Right lobe of liver (tissue), 6 donors: Measurements from ENCODE around the gene TTC28. TPM values are rescaled to one million over a fixed set of nuclear protein-coding genes. Genes with fewer than 3 reads are reported as not detected.

ENCODE experiments used
- ATAC-seq, 4 donors: fragments of 200-7000 bp; cut with Tn5 transposase; one replicate each; pipeline ENCODE4 v1.9.1; 2020; ENCODE audit warnings: mild to moderate bottlenecking in 4 of 4, moderate library complexity in 4 of 4
- DNase-seq, 3 donors: peaks; one replicate each; pipeline ENCODE4 v3.0.0-alpha.2; 2020
- H3K27ac ChIP-seq, 3 donors: fragments of 200-600 bp; one replicate each; pipeline ENCODE4 v1.8.0; 2022
- H3K27me3 ChIP-seq, 2 donors: fragments of 200-600 bp; one replicate each; pipeline ENCODE4 v1.8.0; 2022
- H3K36me3 ChIP-seq, 4 donors: fragments of 200-600 bp; sonication (generic) in 1 of 4; one replicate each; pipeline versions ENCODE4 v1.5.1 to v1.8.0; 2017 to 2022; ENCODE audit warnings: control low read depth in 1 of 4
- H3K4me1 ChIP-seq, 4 donors: fragments of 200-600 bp; sonication (generic) in 1 of 4; one replicate each; pipeline versions ENCODE4 v1.5.1 to v1.8.0; 2017 to 2022; ENCODE audit warnings: control low read depth in 1 of 4
- H3K4me3 ChIP-seq, 3 donors: fragments of 200-600 bp; one replicate each; pipeline ENCODE4 v1.8.0; 2022
- H3K9me3 ChIP-seq, 4 donors: fragments of 200-600 bp; sonication (generic) in 1 of 4; one replicate each; pipeline versions ENCODE4 v1.5.1 to v1.8.0; 2017 to 2022; ENCODE audit warnings: control low read depth in 1 of 4
- CTCF ChIP-seq, 4 donors: fragments of 200-600 bp in 3 of 4; fragments of 450-650 bp in 1 of 4; IDR thresholded peaks; one replicate each; pipeline versions ENCODE4 v1.5.1 to v1.8.0; 2016 to 2022; ENCODE audit warnings: antibody characterized with exemption in 4 of 4, mild to moderate bottlenecking in 2 of 4
- POLR2A ChIP-seq: fragments of 450-650 bp; IDR thresholded peaks from one replicate; pipeline ENCODE4 v1.6.1; 2017; ENCODE audit warnings: antibody characterized with exemption, mild to moderate bottlenecking
- WGBS: methylation state at CpG from one replicate; pipeline ENCODE4 v1.1.6; 2018; ENCODE audit warnings: low coverage, low lambda C conversion rate; ENCODE audit not compliant: insufficient coverage; ENCODE audit errors: missing lambda C conversion rate; 5-methylcytosine and 5-hydroxymethylcytosine counted together
- intact Hi-C, 2 donors: fragments of 100-400 bp; cut with DNase I; formaldehyde crosslinking; loops; one replicate each; pipeline versions ENCODE4 v1.11.2 to v1.14.1; 2022
- total RNA-seq, 6 experiments: library from RNA; depleted of rRNA in 2 of 6; stranded (reverse); fragments of >200 nt in 2 of 6; fragmentation: NEBNext Ultra II Directional in 3 of 6; extraction: Animal tissue kit (Norgen Biotek cat#: 25700) in 3 of 6; gene quantifications; one replicate each; pipeline versions ENCODE4 v1.1.0 to v1.2.4, GENCODE V29; 2016 to 2023
- donor health status: DM: no; HTN: yes; CAD: no.
- donor health status: DM: no; HTN: no; CAD: no.
- donor health status: DM: no; HTN: no; CAD: no.
- donor health status: DM: no; HTN: yes; CAD: no.
- donor health status: DM: no; HTN: yes; CAD: no.

Gene TTC28
- total RNA-seq, 6 experiments from 2014 or later = 9.4 to 38.3 (median 15.0) TPM

GRCh38 chr22:28005513-28005912 lies 674.1 kb downstream of the TTC28 start:
- ATAC-seq (no peak), DNase-seq (no peak)
- no peaks in the 10 kb centered on the region for H3K36me3 ChIP-seq
- H3K27me3 ChIP-seq = no peaks in the 10 kb centered on the region
- no peaks in the 10 kb centered on the region for H3K9me3 ChIP-seq
- H3K4me1 ChIP-seq = peaks cover 0 to 11% (median 5%) of the 10 kb centered on the region in 4 donors
- no peak overlapping the region for H3K27ac ChIP-seq
- WGBS = 83% methylated on average over 3 of the region's 6 CpGs
- TF ChIP-seq CTCF (IDR thresholded peaks at IDR 0.05) (no peak), POLR2A (no peak)
- intact Hi-C loops = loop anchor here (5.0 to 10.0 kb wide), 4 partner anchors 81 to 201 kb away; partner anchors contain the start of gene MN1 (in 1 of the 2)
- H3K4me3 ChIP-seq = no peak overlapping the region

DNA sequence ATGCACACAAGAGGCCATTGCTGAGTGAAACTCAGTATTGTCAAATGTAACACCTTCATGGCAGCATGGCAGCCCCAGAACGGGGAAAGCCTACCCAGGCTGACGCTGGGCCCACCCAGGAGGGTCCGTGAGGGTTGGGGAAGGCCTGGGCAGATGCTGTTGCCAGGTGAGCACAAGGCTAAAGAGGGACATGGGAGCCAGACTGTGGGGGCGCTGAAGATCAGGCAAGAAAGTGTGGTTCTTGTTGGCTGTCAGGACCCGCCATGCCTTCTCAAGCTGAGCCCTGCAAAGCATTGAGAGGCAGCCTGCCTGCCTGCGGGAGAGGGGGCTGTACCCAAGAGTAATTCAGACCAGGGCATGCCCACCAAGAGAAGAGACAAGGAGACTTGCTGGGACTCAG lies 675.6 kb downstream of the TTC28 start:
- Histone ChIP-seq H3K4me1 (peaks cover 0 to 11% (median 5%) of the 10 kb centered on the region in 4 donors), H3K36me3 (no peaks in the 10 kb centered on the region), H3K4me3 (no peak overlapping the region), H3K9me3 (no peaks in the 10 kb centered on the region), H3K27me3 (no peaks in the 10 kb centered on the region), H3K27ac (no peak overlapping the region)
- intact Hi-C loops = loop anchor here (10.0 kb wide), 3 partner anchors 79 to 199 kb away; partner anchors contain the start of gene MN1 (in 1 of the 2)
- TF ChIP-seq POLR2A (no peak), CTCF (IDR thresholded peaks at IDR 0.05) (no peak)
- DNase-seq (no peak), ATAC-seq (no peak)
- 100% methylated on average over 1 of the region's 6 CpGs for WGBS

DNA sequence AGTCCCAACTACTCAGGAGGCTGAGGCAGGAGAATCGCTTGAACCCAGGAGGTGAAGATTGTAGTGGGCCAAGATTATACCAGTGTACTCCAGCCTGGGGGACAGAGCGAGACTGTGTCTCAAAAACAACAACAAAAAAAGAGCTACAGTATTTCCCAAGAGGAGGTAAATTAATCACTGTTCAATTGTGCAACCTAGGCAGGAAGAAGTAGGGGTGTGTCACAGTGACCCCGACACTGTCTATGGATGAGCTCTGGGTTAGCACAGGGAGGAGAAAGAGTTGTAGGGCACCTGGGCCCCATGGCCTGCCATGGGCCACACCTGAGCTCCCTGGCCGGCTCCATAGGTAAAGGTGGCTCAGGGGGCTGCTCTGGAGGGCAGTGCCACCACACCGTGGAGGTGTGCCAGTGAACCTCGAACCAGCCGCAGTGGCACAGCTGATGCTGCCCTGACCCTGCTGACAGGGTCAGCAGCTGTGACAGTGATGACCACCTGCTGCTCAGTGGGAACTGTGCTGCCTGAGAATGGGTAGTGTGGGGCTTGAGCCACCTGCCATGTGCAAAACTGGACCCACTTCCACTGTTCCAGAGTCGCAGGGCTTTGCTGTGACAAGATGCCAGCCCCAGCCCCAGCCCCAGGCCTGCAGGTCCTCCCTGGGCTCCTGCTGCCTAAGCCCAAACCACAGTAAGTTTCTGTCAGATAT lies 676.6 kb downstream of the TTC28 start:
- Histone ChIP-seq H3K9me3 (no peaks in the 10 kb centered on the region), H3K27me3 (no peaks in the 10 kb centered on the region), H3K27ac (peak overlapping the region in 1 of 3 donors; percentile 52), H3K4me1 (peaks cover 0 to 11% (median 5%) of the 10 kb centered on the region in 4 donors), H3K4me3 (no peak overlapping the region), H3K36me3 (no peaks in the 10 kb centered on the region)
- DNase-seq = no peak
- peak in 1 of 4 donors; percentile 1 for TF ChIP-seq CTCF (IDR thresholded peaks at IDR 0.05)
- no peak for TF ChIP-seq POLR2A
- intact Hi-C loops = loop anchor here (10.0 kb wide), 3 partner anchors 78 to 198 kb away; partner anchors contain the start of gene MN1 (in 1 of the 2)
- ATAC-seq = peak; percentile 42 to 60 (median 45)
- WGBS = 33% methylated on average over 2 of the region's 8 CpGs

- DNase-seq = no peak
- WGBS = 60% methylated on average over 4 of the region's 13 CpGs
- H3K4me1 ChIP-seq = peaks cover 0 to 11% (median 5%) of the 10 kb centered on the region in 4 donors
- H3K27me3 ChIP-seq = no peaks in the 10 kb centered on the region
- TF ChIP-seq POLR2A = no peak
- peak in 3 of 4 donors; percentile 13 to 32 (median 15) for TF ChIP-seq CTCF (IDR thresholded peaks at IDR 0.05)
- no peak overlapping the region for H3K4me3 ChIP-seq
- intact Hi-C loops = loop anchor here (10.0 kb wide), 3 partner anchors 77 to 197 kb away; partner anchors contain the start of gene MN1 (in 1 of the 2)
- no peaks in the 10 kb centered on the region for H3K36me3 ChIP-seq
- ATAC-seq = peak; percentile 13 to 63 (median 27)
- no peaks in the 10 kb centered on the region for H3K9me3 ChIP-seq
- peak overlapping the region in 1 of 3 donors; percentile 52 for H3K27ac ChIP-seq
These were observed 677.4 kb downstream of the TTC28 start for GRCh38 chr22:28002181-28002700.
